ENCODE data around the gene TTC38. TPM values are rescaled to one million over a fixed set of nuclear protein-coding genes. Genes with fewer than 3 reads are reported as not detected.
A peak's percentile ranks its signal among the peaks of the same experiment; 100 is the strongest.
"Not testable (repeated sequence)": the region's sequence is repeated elsewhere in the genome, so short reads cannot be mapped to it uniquely, and the experiment has no call there.

Gene TTC38
- total and polyA plus RNA-seq, 8 donors = 26.8 to 36.0 (median 33.5) TPM

GRCh38 chr22:46260038-46260437 lies 7.8 kb upstream of the TTC38 start:
- no peak overlapping the region for H3K27ac ChIP-seq
- peaks cover 0 to 20% of the 10 kb centered on the region in 2 donors for H3K4me1 ChIP-seq
- intact Hi-C loops (cut with DNase I) = no loop called here
- H3K27me3 ChIP-seq = peaks cover 0 to 25% of the 10 kb centered on the region in 2 donors
- H3K9me3 ChIP-seq = no peaks in the 10 kb centered on the region
- no peaks in the 10 kb centered on the region for H3K36me3 ChIP-seq
- H3K4me3 ChIP-seq = no peak overlapping the region
- DNase-seq = no peak
- no peak for TF ChIP-seq CTCF (IDR thresholded peaks at IDR 0.05)
- no peak for ATAC-seq

DNA sequence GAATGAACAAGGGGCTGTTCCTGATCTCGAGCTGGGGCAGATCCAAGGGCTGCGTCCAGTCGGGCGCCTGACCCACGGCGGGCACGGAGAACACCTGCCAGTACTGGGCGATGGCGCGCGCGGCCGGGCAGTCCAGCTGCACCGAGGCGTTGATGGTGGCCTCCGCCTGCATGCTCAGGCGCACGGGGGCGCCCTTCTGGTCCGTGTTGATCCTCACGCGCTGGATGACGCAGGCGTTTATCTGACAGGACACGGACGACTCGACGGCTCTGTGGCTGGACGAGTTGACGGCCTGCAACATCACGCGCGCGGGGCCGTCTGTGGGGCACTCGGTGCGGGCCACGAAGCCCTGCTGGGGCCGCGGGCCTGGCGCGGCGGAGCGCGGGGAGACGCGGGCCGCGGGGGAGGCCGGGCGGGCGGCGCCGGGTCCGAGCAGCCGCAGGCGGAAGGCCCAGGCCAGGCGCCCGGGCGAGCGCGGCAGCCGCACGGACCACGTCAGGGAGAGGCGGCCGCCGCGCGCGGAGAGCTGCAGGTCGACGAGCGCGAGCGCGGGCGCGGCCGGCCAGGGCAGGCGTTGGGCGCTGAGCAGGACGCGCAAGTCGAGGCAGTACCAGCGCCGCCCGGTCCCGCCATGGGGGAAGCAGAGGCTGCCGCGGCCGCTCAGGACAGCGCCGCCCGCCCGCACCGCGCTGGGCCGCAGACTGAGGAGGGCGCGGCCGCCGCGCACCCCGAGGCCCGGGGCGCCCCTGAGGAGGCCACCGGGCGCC lies 5.2 kb upstream of the TTC38 start:
- peak; percentile 12 to 50 for TF ChIP-seq CTCF (IDR thresholded peaks at IDR 0.05)
- H3K4me1 ChIP-seq = peaks cover 0 to 30% of the 10 kb centered on the region in 2 donors
- H3K27ac ChIP-seq = no peak overlapping the region
- ATAC-seq (peak; percentile 77), DNase-seq (peak in 3 of 4 donors; percentile 55 to 94 (median 79))
- H3K36me3 ChIP-seq = no peaks in the 10 kb centered on the region
- no peaks in the 10 kb centered on the region for H3K9me3 ChIP-seq
- intact Hi-C loops (cut with DNase I) = no loop called here
- H3K4me3 ChIP-seq = peak overlapping the region in 1 of 2 donors; percentile 23
- peaks cover 0 to 25% of the 10 kb centered on the region in 2 donors for H3K27me3 ChIP-seq

DNA sequence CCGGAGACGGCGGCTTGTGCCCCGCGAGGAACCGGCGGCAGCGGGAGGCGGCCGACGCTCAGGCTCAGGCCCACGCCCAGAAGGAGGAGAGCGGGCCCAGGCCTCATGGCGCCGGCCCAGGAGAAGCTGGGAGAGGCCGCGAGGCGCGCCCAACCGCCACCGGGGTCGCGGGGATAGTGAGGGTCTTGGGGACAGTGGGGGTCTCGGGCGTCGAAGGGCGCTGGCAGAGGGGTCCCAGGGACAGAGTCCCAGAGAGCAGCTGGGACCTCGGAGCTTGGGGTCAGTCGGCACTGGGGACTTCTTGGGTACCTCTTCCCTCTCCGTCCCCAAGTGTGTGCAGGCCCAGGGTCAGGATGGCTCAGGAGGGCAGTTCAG lies 4.6 kb upstream of the TTC38 start, which contains the start of gene PKDREJ:
PKDREJ (minus strand) TSS at position 128 of the 375 bp plus-strand sequence; CDS start at position 107, 21 bp downstream.
- Histone ChIP-seq H3K36me3 (no peaks in the 10 kb centered on the region), H3K9me3 (no peaks in the 10 kb centered on the region), H3K27me3 (peaks cover 0 to 25% of the 10 kb centered on the region in 2 donors), H3K4me3 (peak within 1 kb of the TSS in 1 of 2 donors; percentile 23), H3K4me1 (peaks cover 0 to 32% of the 10 kb centered on the region in 2 donors), H3K27ac (no peak within 1 kb of the TSS)
- TF ChIP-seq CTCF (IDR thresholded peaks at IDR 0.05) = no peak
- ATAC-seq = no peak
- intact Hi-C loops (cut with DNase I) = no loop called here
- no peak for DNase-seq

- ATAC-seq; DNase-seq; H3K4me3 ChIP-seq; H3K27ac ChIP-seq; H3K9me3 ChIP-seq; H3K36me3 ChIP-seq; intact Hi-C loops (cut with DNase I): not testable (repeated sequence)
- Histone ChIP-seq H3K27me3 (peaks cover 0 to 25% of the 10 kb centered on the region in 2 donors), H3K4me1 (peaks cover 12 to 34% of the 10 kb centered on the region in 2 donors)
Measured at GRCh38 chr22:46264520-46264919, 3.3 kb upstream of the TTC38 start.

DNA sequence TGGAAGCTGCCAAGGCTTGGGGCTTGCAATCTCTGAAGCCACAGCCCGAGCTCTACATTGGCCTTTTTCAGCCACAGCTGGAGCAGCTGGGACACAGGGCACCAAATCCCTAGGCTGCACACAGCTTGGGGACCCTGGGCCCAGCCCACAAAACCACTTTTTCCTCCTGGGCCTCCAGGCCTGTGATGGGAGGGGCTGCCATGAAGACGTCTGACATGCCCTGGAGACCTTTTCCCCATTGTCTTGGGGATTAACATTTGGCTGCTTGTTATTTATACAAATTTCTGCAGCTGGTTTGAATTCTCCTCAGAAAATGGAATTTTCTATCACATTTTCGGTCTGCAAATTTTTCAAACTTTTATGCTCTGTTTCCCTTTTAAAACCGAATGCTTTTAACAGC lies 2.2 kb upstream of the TTC38 start:
- H3K9me3 ChIP-seq; intact Hi-C loops (cut with DNase I); ATAC-seq; DNase-seq; H3K36me3 ChIP-seq; H3K27ac ChIP-seq; H3K4me3 ChIP-seq: not testable (repeated sequence)
- Histone ChIP-seq H3K4me1 (peaks cover 14 to 40% of the 10 kb centered on the region in 2 donors), H3K27me3 (peaks cover 0 to 25% of the 10 kb centered on the region in 2 donors)

DNA sequence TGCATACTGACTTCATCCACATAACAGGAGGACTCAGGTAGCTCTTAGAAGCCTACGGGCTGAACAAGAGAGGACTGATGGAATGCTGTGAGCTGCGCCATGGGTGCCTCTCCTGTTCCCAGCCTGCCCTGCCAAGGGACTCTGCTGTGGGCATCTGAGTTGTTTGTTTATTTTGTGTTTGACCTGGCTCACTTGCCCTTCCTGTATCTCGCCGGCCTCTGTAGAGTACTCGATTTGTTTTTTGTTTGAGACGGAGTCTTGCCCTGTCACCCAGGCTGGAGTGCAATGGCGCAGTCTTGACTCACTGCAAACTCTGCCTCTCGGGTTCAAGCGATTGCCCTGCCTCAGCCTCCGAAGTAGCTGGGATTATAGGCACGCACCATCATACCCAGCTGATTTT lies 1.8 kb downstream of the TTC38 start:
- Histone ChIP-seq H3K4me3 (peak overlapping the region in 1 of 2 donors; percentile 90), H3K27me3 (no peaks in the 10 kb centered on the region), H3K27ac (no peak overlapping the region), H3K9me3 (no peaks in the 10 kb centered on the region), H3K4me1 (peaks cover 14 to 34% of the 10 kb centered on the region in 2 donors), H3K36me3 (peaks cover 0 to 35% of the 10 kb centered on the region in 2 donors)
- ATAC-seq (no peak), DNase-seq (no peak)
- intact Hi-C loops (cut with DNase I) = no loop called here
- TF ChIP-seq CTCF (IDR thresholded peaks at IDR 0.05) = no peak

Data from left lung (tissue), 10 donors.